SH-SY5Y (cell line): ENCODE data around the gene GRIP1.

ENCODE experiments used
- GATA2 ChIP-seq: IDR thresholded peaks from 2 replicates; pipeline ENCODE4 v1.6.1; 2011; ENCODE audit warnings: mild to moderate bottlenecking, low read depth, low read length
- GATA3 ChIP-seq: IDR thresholded peaks from 2 replicates; pipeline ENCODE4 v1.6.1; 2011; ENCODE audit warnings: low read depth, mild to moderate bottlenecking, low read length, moderate library complexity

DNA sequence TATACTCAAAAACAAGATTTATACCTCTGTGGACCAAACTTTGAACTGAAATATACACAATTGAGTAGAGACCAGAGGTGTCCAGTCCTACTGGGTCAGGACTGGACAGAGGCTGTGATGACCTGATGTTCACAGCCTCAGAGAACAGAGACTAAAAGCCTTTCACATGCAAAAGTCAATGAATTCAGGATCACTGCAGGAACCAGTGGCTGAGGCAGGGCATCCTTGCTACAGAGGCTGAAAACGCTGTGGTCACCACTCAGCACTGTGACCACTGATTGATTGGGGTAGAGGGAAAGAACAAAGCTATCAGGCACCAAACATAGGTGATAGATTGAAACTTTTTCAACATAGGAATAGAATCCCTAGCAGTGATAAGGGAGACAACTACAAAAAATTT is 25.1 kb downstream of the GRIP1 start:
- TF ChIP-seq GATA2 (no peak), GATA3 (no peak)
